ENCODE data around the gene DUSP1.

The DUSP1 gene

DNA sequence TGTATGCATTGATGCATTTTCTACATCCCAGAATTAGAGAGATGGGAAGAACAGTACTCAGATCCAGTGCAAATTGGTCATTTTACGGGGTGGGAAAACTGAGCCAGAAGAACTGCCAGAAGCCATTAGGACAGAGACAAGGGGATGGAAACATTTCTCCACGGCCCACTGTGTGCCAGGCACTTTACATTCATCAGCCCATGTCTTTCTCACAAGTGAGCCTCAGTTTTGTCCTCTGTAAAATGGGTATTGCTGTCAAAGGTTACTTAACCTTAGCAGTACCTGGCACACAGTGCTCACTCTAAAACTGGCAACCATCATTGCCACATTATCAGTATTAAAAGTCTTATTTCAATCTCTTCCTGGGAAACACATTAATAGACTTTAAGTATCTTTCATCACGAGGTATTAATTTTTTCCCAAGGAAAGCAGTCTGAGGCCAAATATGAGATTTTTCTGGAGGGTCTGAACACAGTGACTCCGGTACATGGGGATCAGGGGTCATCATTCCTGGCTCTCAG lies 5.2 kb downstream of the DUSP1 start:
- DNase-seq, result no peak

DNA sequence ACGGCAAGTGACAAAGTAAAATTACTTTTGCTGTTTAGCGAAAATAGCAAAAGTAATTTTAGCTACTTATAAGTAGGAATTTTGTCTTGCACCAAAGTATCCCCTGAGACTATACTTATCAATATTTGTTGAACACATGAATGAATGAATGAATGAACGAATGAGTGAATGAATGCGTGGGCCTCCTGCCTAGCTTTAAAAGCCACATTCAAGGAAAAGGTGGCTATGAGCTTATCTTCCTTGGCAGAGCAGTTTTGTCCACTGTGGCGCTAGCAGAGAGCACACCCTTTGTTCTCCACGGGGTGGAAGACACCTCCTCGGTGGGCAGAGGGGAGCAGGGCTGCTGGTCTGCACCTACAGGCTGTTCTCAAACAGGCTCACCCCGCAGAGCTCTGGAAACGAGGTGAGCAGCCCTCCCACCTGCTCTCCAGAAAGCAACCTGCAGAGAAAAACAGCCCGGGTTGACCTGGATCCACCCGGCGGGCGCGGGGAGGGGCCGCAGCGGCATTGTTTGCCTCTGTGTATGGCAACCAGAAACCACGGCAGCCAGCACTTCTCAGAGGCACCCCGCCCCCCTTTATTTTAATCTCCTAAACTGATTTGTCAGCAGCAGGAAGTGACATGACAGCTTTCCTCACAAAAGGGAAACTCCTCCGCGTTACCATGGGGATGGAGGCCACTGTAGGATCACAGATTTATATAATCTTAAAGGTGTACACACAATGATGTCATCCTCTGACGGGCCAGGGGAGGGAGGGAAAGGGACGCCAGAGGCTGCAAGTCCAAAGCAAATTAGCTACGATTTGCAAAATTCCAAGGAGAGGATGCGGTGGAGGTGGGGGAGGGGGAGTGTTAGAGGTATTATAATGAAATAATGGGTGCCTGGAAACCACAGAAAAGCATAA lies 5.9 kb downstream of the DUSP1 start:
- DNase-seq, result peak in 55 of 56 donors; percentile 26 to 96 (median 81)

- no peak for DNase-seq
Observed at GRCh38 chr5:172763120-172763464, 7.9 kb downstream of the DUSP1 start.

DNA sequence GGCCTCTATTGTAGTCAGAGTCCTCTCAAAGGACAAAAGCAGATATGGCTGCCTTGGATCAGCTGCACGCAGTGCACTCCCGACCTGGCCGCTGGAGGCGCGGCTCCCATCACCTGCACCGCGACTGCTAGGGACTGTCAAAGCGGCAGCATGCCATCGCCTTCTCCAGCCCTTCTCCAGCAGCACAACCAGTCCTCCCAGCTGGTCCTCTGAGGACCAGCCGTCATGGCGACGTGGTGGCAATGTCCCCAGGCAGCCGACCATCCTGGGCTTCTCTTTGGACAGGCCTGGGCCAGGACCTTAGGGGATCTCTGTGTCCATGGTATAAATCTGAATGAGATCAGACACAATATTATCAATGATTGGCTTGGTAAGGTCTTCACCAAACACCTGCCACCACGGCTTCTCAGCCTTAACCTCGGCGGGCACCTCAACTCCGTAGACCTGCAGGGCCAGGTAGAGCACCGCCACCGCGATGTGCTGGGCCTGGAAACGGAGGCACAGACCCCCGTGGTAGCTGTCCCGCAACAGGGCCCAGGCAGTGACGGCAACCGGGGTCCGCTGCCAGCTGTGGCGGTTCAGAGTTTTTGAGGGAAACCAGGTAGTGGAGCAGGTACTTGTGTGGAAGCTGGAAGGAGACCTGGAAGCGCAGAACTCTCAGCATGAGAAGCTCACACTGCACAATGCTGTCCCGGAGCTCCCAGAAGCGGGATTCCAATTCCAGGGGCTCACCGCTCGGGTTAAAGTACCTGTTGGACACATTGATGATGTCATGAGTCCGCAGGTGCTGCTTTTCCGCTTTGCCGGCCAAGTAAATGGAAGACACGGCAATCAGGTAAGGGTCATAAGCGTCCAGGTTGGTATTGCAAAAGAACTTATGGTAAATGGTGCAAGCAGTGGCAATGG lies 8.5 kb downstream of the DUSP1 start:
- DNase-seq, result no peak

- DNase-seq, result no peak
Observed at GRCh38 chr5:172760959-172761358, 10.0 kb downstream of the DUSP1 start.

- DNase-seq, result no peak
Observed at GRCh38 chr5:172760136-172760535, 10.9 kb downstream of the DUSP1 start.

- no peak for DNase-seq
Observed at GRCh38 chr5:172758834-172759149, 12.2 kb downstream of the DUSP1 start.

DNA sequence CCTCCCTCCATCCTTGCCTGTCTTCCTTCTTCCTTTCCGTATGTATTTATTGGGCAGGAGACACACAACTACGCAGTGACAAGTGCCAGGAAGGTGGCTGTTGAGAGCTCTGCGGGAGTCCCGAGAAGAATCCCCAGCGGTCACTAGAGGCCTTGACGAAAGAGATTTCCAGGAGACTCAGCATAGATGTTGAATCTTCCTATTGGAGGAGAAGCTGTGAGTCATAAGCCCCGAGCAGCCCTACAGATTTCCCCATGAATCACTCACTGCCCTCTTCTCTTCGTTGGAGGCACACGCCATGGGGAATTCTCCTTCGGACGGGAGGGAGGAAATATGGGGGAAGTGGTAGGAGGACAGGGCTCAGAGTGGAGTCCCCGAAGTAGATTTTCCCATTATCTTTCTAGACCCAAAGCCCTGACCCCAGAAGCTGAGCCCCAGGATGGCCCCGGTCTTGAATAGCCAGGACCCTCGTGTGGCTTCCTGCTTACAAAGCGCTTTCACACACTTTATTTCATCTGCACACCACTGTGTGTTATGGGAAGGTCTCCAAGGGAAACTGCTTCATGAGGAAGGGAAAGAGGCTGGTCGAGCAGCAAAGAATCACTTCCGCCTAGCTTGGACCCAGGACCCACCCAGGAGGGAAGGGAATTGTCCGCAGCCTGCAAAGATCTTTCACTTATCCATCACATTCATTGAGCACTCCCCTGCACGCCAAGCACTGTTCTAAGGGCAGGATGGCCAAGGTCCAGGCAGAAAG lies 12.7 kb downstream of the DUSP1 start:
- no peak for DNase-seq

- DNase-seq, result no peak
Observed at GRCh38 chr5:172757394-172758010, 13.5 kb downstream of the DUSP1 start.

GRCh38 chr5:172756764-172757393 lies 14.1 kb downstream of the DUSP1 start:
- DNase-seq, result no peak

GRCh38 chr5:172754596-172755356 lies 16.2 kb downstream of the DUSP1 start:
- no peak for DNase-seq

DNA sequence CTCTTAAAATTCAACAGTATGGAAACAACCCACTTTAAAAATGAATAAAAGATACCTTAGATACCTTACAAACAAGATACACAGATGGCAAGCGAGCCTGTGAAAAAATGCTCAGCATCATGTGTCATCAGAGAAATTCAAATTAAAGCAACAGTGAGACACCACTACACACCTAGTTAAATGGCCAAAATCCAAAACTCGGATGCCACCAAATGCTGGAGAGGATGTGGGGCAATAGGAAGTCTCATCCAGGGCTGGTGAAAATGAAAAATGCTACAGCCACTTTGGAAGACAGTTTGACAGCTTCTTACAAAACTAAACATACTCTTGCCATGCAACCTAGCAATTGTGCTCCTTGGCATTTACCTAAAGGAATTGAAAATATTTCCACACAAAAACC lies 17.9 kb downstream of the DUSP1 start:
- no peak for DNase-seq

DNA sequence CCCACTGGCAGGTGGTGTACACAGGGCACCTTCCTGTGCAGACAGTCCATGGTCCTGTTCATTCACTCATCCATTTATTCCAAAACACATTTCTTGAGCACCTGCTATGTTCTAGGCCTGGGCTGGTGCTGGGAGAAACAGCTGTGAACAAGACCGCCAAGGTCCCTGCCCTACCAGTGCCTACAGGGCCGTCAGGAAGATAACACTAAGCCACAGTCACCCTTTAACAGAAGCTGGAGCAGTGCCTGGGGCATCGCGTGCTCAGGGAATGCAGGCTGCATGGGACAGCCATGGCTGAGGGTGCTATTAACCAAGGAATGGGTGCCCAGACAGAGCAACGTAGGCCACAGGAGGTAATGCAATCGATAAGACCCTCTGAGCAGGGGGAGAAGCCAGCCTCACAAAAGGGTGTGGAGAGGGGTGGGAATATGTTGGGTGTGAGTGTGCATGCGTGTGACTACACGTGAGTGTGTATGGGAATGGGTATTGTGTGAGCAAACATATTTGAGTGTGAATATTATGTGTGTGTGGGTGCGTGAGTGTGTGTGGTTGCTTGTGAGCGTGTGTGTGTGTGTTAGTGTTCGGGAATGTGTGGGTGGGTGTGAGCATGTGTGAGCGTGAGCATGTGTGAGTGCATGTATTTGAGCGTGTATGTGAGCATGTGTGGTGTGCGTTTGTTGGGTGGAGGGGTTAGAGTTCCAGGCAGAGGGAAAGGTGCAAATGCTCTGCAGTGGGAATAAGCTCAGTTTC lies 19.1 kb downstream of the DUSP1 start:
- DNase-seq, result no peak

DNA sequence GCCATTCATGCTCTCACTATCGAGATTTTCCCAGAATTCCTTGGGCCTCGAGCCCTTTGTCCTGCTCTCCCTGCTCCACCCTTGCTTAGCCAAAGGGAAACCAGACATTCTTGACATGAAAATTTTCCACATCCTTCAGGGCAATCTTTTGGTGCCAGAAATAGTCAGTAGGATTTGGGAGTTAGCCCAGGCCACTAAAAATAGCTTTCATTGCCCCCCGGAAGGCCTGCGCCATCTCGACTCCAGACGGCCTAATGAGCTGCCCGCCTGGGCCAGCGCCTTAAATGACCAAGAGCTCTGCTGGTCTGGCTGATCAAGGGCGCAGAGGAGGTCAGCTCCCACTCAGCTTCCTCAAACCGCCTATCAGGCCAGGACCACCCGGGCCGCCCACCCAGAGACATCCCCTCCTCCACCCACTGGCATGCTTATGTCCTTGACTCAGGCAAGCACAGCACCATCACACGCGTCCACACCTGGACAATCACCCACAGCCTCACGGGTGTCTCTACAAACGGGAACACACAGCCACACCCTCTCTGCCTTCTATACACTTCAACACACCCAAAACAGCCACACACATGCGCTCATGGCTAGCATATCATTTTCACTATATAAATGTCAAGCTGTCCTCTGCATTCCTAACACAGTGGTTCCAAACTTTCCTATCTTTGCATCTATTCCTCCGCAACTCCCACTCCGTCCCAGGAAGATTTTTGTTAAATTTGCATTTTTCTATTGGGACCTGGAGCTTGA lies 20.9 kb downstream of the DUSP1 start:
- peak in 6 of 56 donors; percentile 23 to 59 (median 28) for DNase-seq

GRCh38 chr5:172749076-172749475 lies 21.9 kb downstream of the DUSP1 start:
- DNase-seq, result no peak

DNA sequence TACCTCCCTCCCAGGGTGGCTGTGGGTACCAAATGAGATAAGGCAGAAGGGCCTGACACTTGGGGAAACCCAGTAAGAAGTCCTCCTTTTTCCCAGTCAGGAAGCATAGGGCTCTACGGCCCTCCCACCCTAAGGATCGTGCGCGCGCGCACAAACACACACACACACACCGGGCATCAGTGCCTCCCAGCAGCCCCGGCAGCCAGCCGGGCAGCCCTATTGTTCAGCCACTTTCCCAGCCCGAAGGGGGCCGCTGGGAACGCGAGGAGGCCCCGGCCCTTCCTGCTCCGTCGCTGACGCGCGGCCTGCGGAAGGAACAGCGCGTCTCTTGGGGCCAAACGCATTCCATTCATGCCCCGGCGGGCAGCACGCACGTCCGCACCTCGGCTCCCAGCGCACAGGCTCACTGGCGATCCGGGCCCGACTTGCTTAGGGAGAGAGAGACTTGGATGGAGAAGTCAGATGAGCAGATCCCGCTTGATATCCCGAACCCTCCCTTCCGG lies 22.6 kb downstream of the DUSP1 start:
- DNase-seq, result no peak

DNA sequence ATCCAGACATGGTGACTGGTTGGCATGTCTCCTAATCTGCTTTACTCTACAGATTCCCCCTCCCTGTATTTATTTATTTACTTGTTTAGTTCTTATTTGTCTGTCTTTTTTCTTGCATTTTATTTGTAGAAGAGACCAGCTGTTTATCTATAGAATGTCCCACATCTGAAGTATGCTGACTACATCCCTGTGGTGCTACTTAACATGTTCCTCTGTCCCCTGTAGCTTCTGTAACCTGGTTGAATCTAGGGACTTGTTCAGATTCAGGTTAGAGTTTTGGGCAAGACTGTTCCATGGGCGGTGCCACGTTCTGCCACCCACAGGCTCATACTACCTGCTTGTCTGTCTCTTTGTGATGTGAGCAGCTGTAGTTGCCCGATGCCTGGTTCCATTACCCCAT lies 23.5 kb downstream of the DUSP1 start:
- DNase-seq, result no peak

GRCh38 chr5:172746725-172747124 lies 24.3 kb downstream of the DUSP1 start:
- no peak for DNase-seq

All from amygdala (tissue), 56 donors.